H1 (cell line): ENCODE results near the gene ACP4. TPM values are rescaled to one million over a fixed set of nuclear protein-coding genes. Genes with fewer than 3 reads are reported as not detected.

Experiments
- BRCA1 ChIP-seq: IDR thresholded peaks from 2 replicates; pipeline ENCODE4 v1.6.1; 2012; ENCODE audit warnings: low read depth, low read length, improper control_type of control experiment
- CBX8 ChIP-seq: fragments of 300-800, 300-1000 bp; sonication (generic); IDR thresholded peaks from 2 replicates; pipeline ENCODE4 v1.7.1; 2016; ENCODE audit warnings: low read depth, low read length, borderline replicate concordance
- CHD7 ChIP-seq: fragments of 300-600 bp; sonication (generic); IDR thresholded peaks from 2 replicates; pipeline ENCODE4 v1.7.1; 2012; ENCODE audit warnings: low read length, moderate library complexity, mild to moderate bottlenecking, inconsistent platforms; ENCODE audit not compliant: insufficient replicate concordance
- E2F6 ChIP-seq: IDR thresholded peaks from 2 replicates; pipeline ENCODE4 v1.6.1; 2012; ENCODE audit warnings: inconsistent platforms
- HDAC6 ChIP-seq: IDR thresholded peaks from one replicate; pipeline ENCODE4 v1.7.1; 2012; ENCODE audit warnings: low read depth, mild to moderate bottlenecking, inconsistent platforms, low read length, moderate library complexity
- JUN ChIP-seq: IDR thresholded peaks from 2 replicates; pipeline ENCODE4 v1.6.1; 2011; ENCODE audit warnings: low read depth, mild to moderate bottlenecking, improper control_type of control experiment, low read length
- POLR2A ChIP-seq, 2 experiments: IDR thresholded peaks; 1 replicate in 1 of 2; 2 replicates in 1 of 2; pipeline ENCODE4 v1.6.1; 2011; ENCODE audit warnings: low read depth in 2 of 2, low read length in 2 of 2, mild to moderate bottlenecking in 2 of 2; ENCODE audit errors: control extremely low read depth in 1 of 2
- RNF2 ChIP-seq: fragments of 200-900, 300-1000 bp; sonication (generic); IDR thresholded peaks from 2 replicates; pipeline ENCODE4 v1.7.1; 2016; ENCODE audit warnings: borderline replicate concordance, low read depth, mild to moderate bottlenecking, antibody characterized with exemption, low read length; ENCODE audit not compliant: poor library complexity, severe bottlenecking; ENCODE audit errors: missing control alignments
- SAP30 ChIP-seq: fragments of 300-600 bp; sonication (generic); IDR thresholded peaks from 2 replicates; pipeline ENCODE4 v1.7.1; 2012; ENCODE audit warnings: low read length, moderate library complexity, mild to moderate bottlenecking, inconsistent platforms; ENCODE audit not compliant: insufficient read depth, insufficient replicate concordance
- TAF1 ChIP-seq: IDR thresholded peaks from 2 replicates; pipeline ENCODE4 v1.6.1; 2011; ENCODE audit warnings: mild to moderate bottlenecking, low read depth, low read length
- TAF7 ChIP-seq: optimal IDR thresholded peaks from 2 replicates; pipeline ENCODE3; 2011; ENCODE audit warnings: low read depth, mild to moderate bottlenecking, inconsistent platforms, low read length, moderate library complexity, borderline replicate concordance
- polyA plus RNA-seq, 7 experiments: library from polyadenylated mRNA; depleted of rRNA in 3 of 7; stranded (reverse) in 5 of 7; unstranded in 2 of 7; fragments of >200 nt in 5 of 7; fragments of 200-250 nt in 2 of 7; gene quantifications; 1 replicate in 5 of 7; 2 replicates in 1 of 7; 4 replicates in 1 of 7; pipeline versions ENCODE4 v1.2.1 to v1.2.3, GENCODE V29; 2011 to 2013; ENCODE audit warnings: missing spikeins in 2 of 7, mixed read lengths in 2 of 7
- total RNA-seq: library from RNA; stranded (reverse); fragmentation: NEBNext Ultra II Directional; extraction: Animal tissue kit (Norgen Biotek cat#: 25700); gene quantifications from 2 replicates; pipeline ENCODE4 v1.2.1, GENCODE V29; 2021

Gene ACP4
- total and polyA plus RNA-seq, 2 of the 8 experiments (the other 6 are each of a cell fraction or from before 2014, with no cell fraction given): not detected

- TF ChIP-seq CHD7 (no peak), HDAC6 (no peak), RNF2 (no peak), TAF1 (no peak), POLR2A (IDR thresholded peaks at IDR 0.05; ENCODE audit: control extremely low read depth in 1 of 2, low read depth in 2 of 2, low read length in 2 of 2) (no peak), TAF7 (no peak), E2F6 (no peak), SAP30 (no peak), BRCA1 (no peak), JUN (no peak), CBX8 (no peak)
Measured at GRCh38 chr19:50785329-50785728, 4.9 kb upstream of the ACP4 start (continued).
